GM19324 (cell line): ENCODE measurements around the gene NCOA1.

Experiments
- ATAC-seq: cut with Tn5 transposase; IDR thresholded peaks from one replicate; pipeline ENCODE4 v1.9.1; 2021; ENCODE audit warnings: mild to moderate bottlenecking, moderate library complexity; ENCODE audit not compliant: unreplicated experiment, low FRiP score

Gene NCOA1

GRCh38 chr2:24501813-24502212 is 10.8 kb downstream of the NCOA1 start:
- no peak for ATAC-seq

GRCh38 chr2:24505534-24506275 is 14.7 kb downstream of the NCOA1 start:
- no peak for ATAC-seq

- ATAC-seq, result no peak
Observed at GRCh38 chr2:24507549-24507948, 16.5 kb downstream of the NCOA1 start.

GRCh38 chr2:24508878-24509277 is 17.8 kb downstream of the NCOA1 start:
- no peak for ATAC-seq

GRCh38 chr2:24509425-24509824 is 18.4 kb downstream of the NCOA1 start:
- ATAC-seq, result peak; percentile 69

GRCh38 chr2:24509840-24510239 is 18.8 kb downstream of the NCOA1 start:
- ATAC-seq, result no peak

GRCh38 chr2:24510771-24511170 is 19.7 kb downstream of the NCOA1 start:
- no peak for ATAC-seq

GRCh38 chr2:24511198-24511597 is 20.1 kb downstream of the NCOA1 start:
- no peak for ATAC-seq

- no peak for ATAC-seq
Observed at GRCh38 chr2:24511894-24512293, 20.8 kb downstream of the NCOA1 start.

- no peak for ATAC-seq
Observed at GRCh38 chr2:24512404-24512803, 21.4 kb downstream of the NCOA1 start.

- ATAC-seq, result no peak
Observed at GRCh38 chr2:24512831-24513230, 21.8 kb downstream of the NCOA1 start.

GRCh38 chr2:24513281-24514071 is 22.4 kb downstream of the NCOA1 start:
- no peak for ATAC-seq

- ATAC-seq, result no peak
Observed at GRCh38 chr2:24514820-24515219, 23.8 kb downstream of the NCOA1 start.

- no peak for ATAC-seq
Observed at GRCh38 chr2:24515335-24515734, 24.3 kb downstream of the NCOA1 start.

- no peak for ATAC-seq
Observed at GRCh38 chr2:24515831-24516230, 24.8 kb downstream of the NCOA1 start.

GRCh38 chr2:24517247-24517646 is 26.2 kb downstream of the NCOA1 start:
- no peak for ATAC-seq

GRCh38 chr2:24520175-24520574 is 29.1 kb downstream of the NCOA1 start:
- no peak for ATAC-seq

- no peak for ATAC-seq
Observed at GRCh38 chr2:24521162-24521857, 30.3 kb downstream of the NCOA1 start.

- no peak for ATAC-seq
Observed at GRCh38 chr2:24521975-24522639, 31.1 kb downstream of the NCOA1 start.

- no peak for ATAC-seq
Observed at GRCh38 chr2:24527536-24527935, 36.5 kb downstream of the NCOA1 start.

- no peak for ATAC-seq
Observed at GRCh38 chr2:24530796-24531195, 39.7 kb downstream of the NCOA1 start.
